ENCODE results near the gene FRMD8.

DNA sequence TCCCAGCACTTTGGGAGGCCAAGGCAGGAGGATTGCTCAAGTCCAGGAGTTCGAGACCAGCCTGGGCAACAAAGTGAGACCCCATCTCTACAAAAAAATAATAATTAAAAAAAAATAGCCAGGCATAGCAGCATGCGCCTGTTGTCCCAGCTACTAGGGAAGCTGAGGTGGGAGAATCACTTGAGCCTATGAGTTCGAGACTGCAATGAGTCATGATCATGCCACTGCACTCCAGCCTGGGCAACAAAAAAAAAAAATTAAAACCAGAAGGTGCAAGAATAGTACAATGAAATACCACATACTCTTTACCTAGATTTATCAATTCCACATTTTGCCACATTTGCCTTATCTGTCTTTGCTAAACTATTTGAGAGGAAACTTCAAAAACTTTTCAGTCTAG, 44.6 kb upstream of the FRMD8 start:
- TF ChIP-seq POLR2AphosphoS5 (IDR thresholded peaks at IDR 0.05; ENCODE audit: borderline replicate concordance, low read depth, low read length) = no peak
- no peak for TF ChIP-seq EZH2 (IDR thresholded peaks at IDR 0.05)

All from SK-N-MC (cell line).